IMR-90 (cell line): ENCODE measurements around the gene CDH13. TPM values are rescaled to one million over a fixed set of nuclear protein-coding genes. Genes with fewer than 3 reads are reported as not detected.

Experiments used
- ATAC-seq: fragments of 200-7000 bp; cut with Tn5 transposase; 2 replicates; pipeline ENCODE4 v1.9.1; 2020; ENCODE audit warnings: low read depth, mild to moderate bottlenecking, moderate library complexity
- BruUV-seq: library from RNA; stranded (reverse); fragments of 400-500 nt; replicated peaks from 2 replicates; lab custom pipeline; 2021; lab: Mats Ljungman, UMichigan
- CTCF ChIA-PET: fragments of 300-600 bp; formaldehyde crosslinking; extraction: SDS; loops from one replicate; lab custom pipeline; 2021; ENCODE audit warnings: antibody characterized with exemption; lab: Yijun Ruan, JAX
- POLR2A ChIA-PET: fragments of 300-600 bp; sonication (Branson Sonifier 250); formaldehyde crosslinking; loops from one replicate; lab custom pipeline; 2022; ENCODE audit warnings: antibody characterized with exemption; ENCODE audit not compliant: unreplicated experiment; lab: Charles Lee
- DNase-seq: peaks from one replicate; pipeline ENCODE4 v3.0.0; 2013
- H2AFZ ChIP-seq: replicated peaks from 2 replicates; pipeline ENCODE3; 2013; ENCODE audit warnings: low read length, mild to moderate bottlenecking; ENCODE audit not compliant: poor library complexity
- H2AK5ac ChIP-seq: 2 replicates; pipeline ENCODE4 v1.6.1; 2013; ENCODE audit warnings: low read depth, low read length, inconsistent platforms
- H2AK9ac ChIP-seq: replicated peaks from 2 replicates; pipeline ENCODE3; 2013; ENCODE audit warnings: mild to moderate bottlenecking, low read depth, low read length, moderate library complexity; ENCODE audit not compliant: poor library complexity
- H2BK120ac ChIP-seq: 2 replicates; pipeline ENCODE4 v1.6.1; 2013; ENCODE audit warnings: low read depth, low read length, inconsistent platforms
- H2BK15ac ChIP-seq: 3 replicates; pipeline ENCODE4 v1.6.1; 2013; ENCODE audit warnings: low read depth, low read length, inconsistent platforms
- H2BK20ac ChIP-seq: 2 replicates; pipeline ENCODE4 v1.6.1; 2013; ENCODE audit warnings: low read depth, mild to moderate bottlenecking, inconsistent platforms, low read length, moderate library complexity
- H2BK5ac ChIP-seq: 2 replicates; pipeline ENCODE4 v1.6.1; 2013; ENCODE audit warnings: mild to moderate bottlenecking, low read depth, low read length, inconsistent platforms; ENCODE audit not compliant: poor library complexity, severe bottlenecking
- H3K14ac ChIP-seq: replicated peaks from 2 replicates; pipeline ENCODE4 v1.6.1; 2013; ENCODE audit warnings: low read depth, low read length, inconsistent platforms
- H3K18ac ChIP-seq: 2 replicates; pipeline ENCODE4 v1.6.1; 2013; ENCODE audit warnings: low read depth, low read length, control low read depth
- H3K23ac ChIP-seq: 2 replicates; pipeline ENCODE4 v1.6.1; 2013; ENCODE audit warnings: low read depth, low read length, inconsistent platforms
- H3K27ac ChIP-seq: 2 replicates; pipeline ENCODE4 v1.5.1; 2013; ENCODE audit warnings: mild to moderate bottlenecking, control low read depth, low read length; ENCODE audit not compliant: insufficient read depth
- H3K27me3 ChIP-seq: 2 replicates; pipeline ENCODE4 v1.6.1; 2013; ENCODE audit warnings: low read length; ENCODE audit not compliant: control insufficient read depth, insufficient read depth
- H3K36me3 ChIP-seq: 2 replicates; pipeline ENCODE4 v1.6.1; 2013; ENCODE audit warnings: low read length, mixed read lengths; ENCODE audit not compliant: control insufficient read depth, insufficient read depth
- H3K4ac ChIP-seq: 2 replicates; pipeline ENCODE4 v1.6.1; 2013; ENCODE audit warnings: low read depth, low read length, inconsistent platforms
- H3K4me1 ChIP-seq: 2 replicates; pipeline ENCODE4 v1.6.1; 2013; ENCODE audit warnings: low read length, mixed read lengths; ENCODE audit not compliant: control insufficient read depth, insufficient read depth
- H3K4me2 ChIP-seq: 2 replicates; pipeline ENCODE4 v1.6.1; 2013; ENCODE audit warnings: low read depth, mild to moderate bottlenecking, control low read depth, low read length, moderate library complexity
- H3K4me3 ChIP-seq: 2 replicates; pipeline ENCODE4 v1.5.1; 2013; ENCODE audit warnings: low read depth, mild to moderate bottlenecking, control low read depth, low read length, moderate library complexity; ENCODE audit not compliant: insufficient read depth
- H3K56ac ChIP-seq: 2 replicates; pipeline ENCODE4 v1.6.1; 2013; ENCODE audit warnings: low read length, inconsistent platforms; ENCODE audit not compliant: insufficient read depth; ENCODE audit errors: extremely low read depth
- H3K79me1 ChIP-seq, 2 experiments: 2 replicates each; pipeline ENCODE4 v1.6.1; 2013; ENCODE audit warnings: low read length in 2 of 2, inconsistent platforms in 1 of 2, low read depth in 1 of 2
- H3K9ac ChIP-seq: 2 replicates; pipeline ENCODE4 v1.6.1; 2013; ENCODE audit warnings: low read depth, low read length, control low read depth
- H3K9me1 ChIP-seq: 2 replicates; pipeline ENCODE4 v1.6.1; 2013; ENCODE audit warnings: low read length, inconsistent platforms; ENCODE audit not compliant: insufficient read depth
- H3K9me3 ChIP-seq: 2 replicates; pipeline ENCODE4 v1.6.1; 2013; ENCODE audit warnings: low read length; ENCODE audit not compliant: control insufficient read depth, insufficient read depth
- H4K20me1 ChIP-seq: 2 replicates; pipeline ENCODE4 v1.6.1; 2013; ENCODE audit warnings: low read length, inconsistent platforms; ENCODE audit not compliant: insufficient read depth
- H4K5ac ChIP-seq: 2 replicates; pipeline ENCODE4 v1.6.1; 2013; ENCODE audit warnings: mild to moderate bottlenecking, low read depth, low read length, control low read depth
- H4K8ac ChIP-seq, 2 experiments: 2 replicates each; pipeline ENCODE4 v1.6.1; 2013; ENCODE audit warnings: low read depth in 2 of 2, low read length in 2 of 2, control low read depth in 1 of 2, inconsistent platforms in 1 of 2
- H4K91ac ChIP-seq: 2 replicates; pipeline ENCODE4 v1.6.1; 2013; ENCODE audit warnings: low read depth, low read length, inconsistent platforms; ENCODE audit not compliant: insufficient read depth
- BHLHE40 ChIP-seq: fragments of 150-350 bp; IDR thresholded peaks from 2 replicates; pipeline ENCODE4 v1.6.1; 2016; ENCODE audit warnings: mild to moderate bottlenecking, low read depth, low read length
- CEBPB ChIP-seq: IDR thresholded peaks from 2 replicates; pipeline ENCODE4 v1.6.1; 2012; ENCODE audit warnings: low read depth, low read length, improper control_type of control experiment
- CHD1 ChIP-seq: IDR thresholded peaks from 2 replicates; pipeline ENCODE4 v1.6.1; 2012; ENCODE audit warnings: low read depth, low read length, improper control_type of control experiment
- CTCF ChIP-seq: conservative IDR thresholded peaks from 2 replicates; pipeline ENCODE4 v1.5.1; 2012; ENCODE audit warnings: mild to moderate bottlenecking, low read depth, low read length, improper control_type of control experiment
- FOS ChIP-seq: fragments of 150-350 bp; IDR thresholded peaks from 2 replicates; pipeline ENCODE4 v1.6.1; 2016; ENCODE audit warnings: low read depth, low read length
- MAFK ChIP-seq: IDR thresholded peaks from 2 replicates; pipeline ENCODE4 v1.6.1; 2012; ENCODE audit warnings: low read depth, low read length, improper control_type of control experiment
- MAZ ChIP-seq: IDR thresholded peaks from 2 replicates; pipeline ENCODE4 v1.6.1; 2012; ENCODE audit warnings: low read depth, mild to moderate bottlenecking, low read length, improper control_type of control experiment, moderate library complexity, borderline replicate concordance
- MXI1 ChIP-seq: IDR thresholded peaks from 2 replicates; pipeline ENCODE4 v1.6.1; 2012; ENCODE audit warnings: low read depth, mild to moderate bottlenecking, low read length, moderate library complexity, borderline replicate concordance
- NFE2L2 ChIP-seq: fragments of 150-350 bp; IDR thresholded peaks from 2 replicates; pipeline ENCODE4 v1.6.1; 2016; ENCODE audit warnings: low read depth, mild to moderate bottlenecking, low read length
- POLR2A ChIP-seq: IDR thresholded peaks from 2 replicates; pipeline ENCODE4 v1.6.1; 2012; ENCODE audit warnings: mild to moderate bottlenecking, low read depth, low read length
- RAD21 ChIP-seq: IDR thresholded peaks from 2 replicates; pipeline ENCODE4 v1.6.1; 2012; ENCODE audit warnings: low read length, improper control_type of control experiment
- RCOR1 ChIP-seq: IDR thresholded peaks from 2 replicates; pipeline ENCODE4 v1.6.1; 2012; ENCODE audit warnings: mild to moderate bottlenecking, low read length, improper control_type of control experiment; ENCODE audit not compliant: insufficient replicate concordance
- RFX5 ChIP-seq: IDR thresholded peaks from 2 replicates; pipeline ENCODE4 v1.8.0; 2012; ENCODE audit warnings: low read depth, mild to moderate bottlenecking, low read length, moderate library complexity
- SMC3 ChIP-seq: fragments of 150-350 bp; IDR thresholded peaks from 2 replicates; pipeline ENCODE4 v1.6.1; 2016; ENCODE audit warnings: low read depth, mild to moderate bottlenecking, antibody characterized with exemption, low read length, moderate library complexity
- USF2 ChIP-seq: fragments of 150-350 bp; IDR thresholded peaks from 2 replicates; pipeline ENCODE4 v1.6.1; 2017; ENCODE audit warnings: mild to moderate bottlenecking, antibody characterized with exemption, low read length, low read depth
- WGBS, 2 experiments: methylation state at CpG; one replicate each; pipeline versions ENCODE4 v1.1.5 to v1.1.7; 2013; ENCODE audit warnings: missing lambda C conversion rate in 2 of 2; ENCODE audit not compliant: insufficient read length in 1 of 2; ENCODE audit errors: extremely low coverage in 2 of 2; 5-methylcytosine and 5-hydroxymethylcytosine counted together
- dilution Hi-C: fragments of 300-500 bp; cut with HindIII; formaldehyde crosslinking; loops from one replicate; pipeline ENCODE4 v1.14.3; 2018; ENCODE audit warnings: low sequenced_read_pairs; ENCODE audit not compliant: unreplicated experiment
- in situ Hi-C: fragments of 300-500 bp; cut with MboI; formaldehyde crosslinking; loops from 3 replicates; pipeline ENCODE4 v1.14.3; 2019; ENCODE audit warnings: low sequenced_read_pairs, inconsistent platforms, mixed read lengths
- intact Hi-C: fragments of 100-400 bp; cut with micrococcal nuclease; formaldehyde crosslinking; loops from 2 replicates; pipeline ENCODE4 v1.10.0; 2022
- polyA plus RNA-seq, 3 experiments: library from polyadenylated mRNA; depleted of rRNA; stranded (reverse); fragments of >200 nt; gene quantifications; 2 replicates each; pipeline ENCODE4 v1.2.3, GENCODE V29; 2012; ENCODE audit warnings: low replicate concordance in 1 of 3
- total RNA-seq: library from RNA; depleted of rRNA; stranded (reverse); fragments of >200 nt; gene quantifications from 2 replicates; pipeline ENCODE4 v1.2.3, GENCODE V29; 2012
- TF ChIP-seq, protein P1 (sequence below): fragments of 150-350 bp; IDR thresholded peaks from 2 replicates; pipeline ENCODE4 v1.6.1; 2016; ENCODE audit warnings: low read depth, mild to moderate bottlenecking, low read length, moderate library complexity, borderline replicate concordance

Gene CDH13
- total and polyA plus RNA-seq, 2 of the 4 experiments (the other 2 are of a cell fraction): 61.6 to 74.7 TPM

- dilution Hi-C loops: no loop called here
- H3K4me1 ChIP-seq: no peaks in the 10 kb centered on the region
- H3K9me1 ChIP-seq: no peaks in the 10 kb centered on the region; the same call in 1 of the 2 replicates
- intact Hi-C loops: no loop called here
- POLR2A ChIA-PET: no interaction called here
- no peak overlapping the region for H3K4me2 ChIP-seq
- H3K27ac ChIP-seq: no peak overlapping the region
- H2BK5ac ChIP-seq: no peak overlapping the region
- H3K9ac ChIP-seq: no peak overlapping the region
- no peak for DNase-seq
- CTCF ChIA-PET: no interaction called here
- H2AK9ac ChIP-seq: no peak overlapping the region
- peaks cover 0 to 3% of the 10 kb centered on the region in 2 experiments; a peak in 1 of 4 replicates for H3K79me1 ChIP-seq
- no peak overlapping the region for H3K4ac ChIP-seq
- no peak overlapping the region for H4K5ac ChIP-seq
- ATAC-seq: no peak
- no peak overlapping the region for H3K18ac ChIP-seq
- TF ChIP-seq CHD1 (no peak), RAD21 (no peak), POLR2A (no peak), CEBPB (no peak), BHLHE40 (no peak), SMC3 (no peak), NFE2L2 (no peak), RCOR1 (no peak), MXI1 (no peak), RFX5 (no peak), MAZ (no peak), FOS (no peak), CTCF (no peak), USF2 (no peak), MAFK (no peak)
- TF ChIP-seq, protein P1, sequence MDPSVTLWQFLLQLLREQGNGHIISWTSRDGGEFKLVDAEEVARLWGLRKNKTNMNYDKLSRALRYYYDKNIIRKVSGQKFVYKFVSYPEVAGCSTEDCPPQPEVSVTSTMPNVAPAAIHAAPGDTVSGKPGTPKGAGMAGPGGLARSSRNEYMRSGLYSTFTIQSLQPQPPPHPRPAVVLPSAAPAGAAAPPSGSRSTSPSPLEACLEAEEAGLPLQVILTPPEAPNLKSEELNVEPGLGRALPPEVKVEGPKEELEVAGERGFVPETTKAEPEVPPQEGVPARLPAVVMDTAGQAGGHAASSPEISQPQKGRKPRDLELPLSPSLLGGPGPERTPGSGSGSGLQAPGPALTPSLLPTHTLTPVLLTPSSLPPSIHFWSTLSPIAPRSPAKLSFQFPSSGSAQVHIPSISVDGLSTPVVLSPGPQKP: no peak
- H3K9me3 ChIP-seq: no peaks in the 10 kb centered on the region
- BruUV-seq: no TSS peak
- H2AFZ ChIP-seq: no peak overlapping the region
- WGBS, 2 experiments: no CpG with 5 or more reads among the region's 9 CpGs
- H3K23ac ChIP-seq: no peak overlapping the region
- no peak overlapping the region for H2BK120ac ChIP-seq
- H2BK15ac ChIP-seq: no peak overlapping the region
- no peak overlapping the region for H3K14ac ChIP-seq
- no peak overlapping the region for H4K8ac ChIP-seq
- H3K36me3 ChIP-seq: no peaks in the 10 kb centered on the region
- H2BK20ac ChIP-seq: no peak overlapping the region
- H2AK5ac ChIP-seq: no peak overlapping the region
- no peak overlapping the region for H3K56ac ChIP-seq
- no peaks in the 10 kb centered on the region for H3K27me3 ChIP-seq
- no peaks in the 10 kb centered on the region for H4K20me1 ChIP-seq
- no peak overlapping the region for H4K91ac ChIP-seq
- in situ Hi-C loops: no loop called here
- no peak overlapping the region for H3K4me3 ChIP-seq
These were observed 288.5 kb downstream of the CDH13 start for GRCh38 chr16:82915139-82915824.
